Lower leg skin (tissue), 3 donors: ENCODE data around the gene DNAJC13.

Experiments used
- POLR2A ChIP-seq, 2 donors: fragments of 450-650 bp; IDR thresholded peaks; one replicate each; pipeline ENCODE4 v1.6.1; 2016 to 2017; ENCODE audit warnings: antibody characterized with exemption in 2 of 2, mild to moderate bottlenecking in 1 of 2, moderate library complexity in 1 of 2
- TF ChIP-seq, protein P1 (sequence below), 3 donors: fragments of 450-650 bp; IDR thresholded peaks; one replicate each; pipeline ENCODE4 v1.5.1; 2016; ENCODE audit warnings: antibody characterized with exemption in 3 of 3, mild to moderate bottlenecking in 3 of 3, moderate library complexity in 2 of 3

DNA sequence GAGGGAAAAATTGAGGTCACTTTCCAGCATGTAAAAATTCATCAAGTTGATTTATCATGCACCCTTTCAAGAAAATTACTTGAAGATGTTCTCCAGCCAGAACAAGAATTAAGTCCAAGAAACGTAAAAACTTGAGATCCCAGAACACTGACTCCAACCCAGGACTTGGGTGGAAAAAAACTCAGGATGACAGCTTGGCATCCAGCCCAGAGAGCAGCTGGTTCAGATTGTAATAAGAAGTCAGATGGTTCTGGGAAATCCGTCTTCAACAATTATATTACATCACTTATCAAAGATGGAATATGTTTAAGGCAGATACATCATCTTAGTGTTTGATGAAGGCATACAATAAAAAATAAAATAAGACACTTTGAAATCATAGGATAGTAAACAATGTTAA lies 23.0 kb upstream of the DNAJC13 start:
- TF ChIP-seq, protein P1, sequence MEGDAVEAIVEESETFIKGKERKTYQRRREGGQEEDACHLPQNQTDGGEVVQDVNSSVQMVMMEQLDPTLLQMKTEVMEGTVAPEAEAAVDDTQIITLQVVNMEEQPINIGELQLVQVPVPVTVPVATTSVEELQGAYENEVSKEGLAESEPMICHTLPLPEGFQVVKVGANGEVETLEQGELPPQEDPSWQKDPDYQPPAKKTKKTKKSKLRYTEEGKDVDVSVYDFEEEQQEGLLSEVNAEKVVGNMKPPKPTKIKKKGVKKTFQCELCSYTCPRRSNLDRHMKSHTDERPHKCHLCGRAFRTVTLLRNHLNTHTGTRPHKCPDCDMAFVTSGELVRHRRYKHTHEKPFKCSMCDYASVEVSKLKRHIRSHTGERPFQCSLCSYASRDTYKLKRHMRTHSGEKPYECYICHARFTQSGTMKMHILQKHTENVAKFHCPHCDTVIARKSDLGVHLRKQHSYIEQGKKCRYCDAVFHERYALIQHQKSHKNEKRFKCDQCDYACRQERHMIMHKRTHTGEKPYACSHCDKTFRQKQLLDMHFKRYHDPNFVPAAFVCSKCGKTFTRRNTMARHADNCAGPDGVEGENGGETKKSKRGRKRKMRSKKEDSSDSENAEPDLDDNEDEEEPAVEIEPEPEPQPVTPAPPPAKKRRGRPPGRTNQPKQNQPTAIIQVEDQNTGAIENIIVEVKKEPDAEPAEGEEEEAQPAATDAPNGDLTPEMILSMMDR (IDR thresholded peaks at IDR 0.05), result no peak
- TF ChIP-seq POLR2A (IDR thresholded peaks at IDR 0.05), result no peak
